SK-N-DZ (cell line): ENCODE results near the gene NOTCH1.

Experiments
- DNase-seq: peaks from one replicate; pipeline ENCODE4 v3.0.0-alpha.2; 2015; ENCODE audit warnings: low spot score

The NOTCH1 gene

DNA sequence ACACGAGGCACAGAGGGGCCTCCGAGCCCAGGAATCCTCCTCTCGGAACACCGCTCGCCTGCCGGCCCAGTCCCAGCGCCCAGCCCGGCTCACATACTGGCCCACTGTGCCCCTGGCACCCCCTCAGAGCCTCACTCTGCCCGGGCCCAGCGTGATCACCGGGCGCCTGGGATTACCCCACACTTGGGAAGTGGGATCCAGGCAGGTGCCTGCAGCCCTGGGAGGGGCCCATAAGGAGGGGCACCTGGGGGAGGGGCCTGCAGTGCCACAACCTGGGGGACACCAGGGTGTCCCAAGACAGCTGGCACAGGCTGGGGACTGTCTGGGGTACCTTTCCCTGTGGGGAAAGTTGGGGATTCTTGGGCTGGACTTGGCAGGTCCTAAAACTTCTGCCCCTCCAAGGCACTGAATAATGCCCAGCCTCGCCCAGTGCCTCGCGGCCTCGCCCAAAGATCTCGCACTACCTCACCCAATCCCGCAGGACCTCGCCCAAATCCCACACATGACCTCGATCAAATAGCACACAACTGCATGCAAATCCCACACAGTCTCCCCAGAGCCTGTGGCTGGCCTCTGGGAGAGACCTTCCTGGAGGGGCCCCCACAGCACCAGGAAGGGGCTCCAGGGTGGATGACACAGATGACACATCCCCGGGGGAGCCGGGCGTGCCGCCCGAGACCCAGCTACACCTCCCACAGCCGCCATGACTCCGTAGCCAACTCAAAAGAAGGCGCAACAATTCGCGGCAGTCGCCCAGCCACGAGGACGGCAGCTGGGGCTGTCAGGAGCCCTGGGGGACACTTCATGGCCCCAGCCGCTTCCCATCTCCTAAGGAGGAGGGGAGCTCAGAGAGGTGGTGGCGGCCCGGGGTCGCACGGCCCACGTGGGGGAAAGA, 13.7 kb downstream of the NOTCH1 start:
- DNase-seq = no peak

DNA sequence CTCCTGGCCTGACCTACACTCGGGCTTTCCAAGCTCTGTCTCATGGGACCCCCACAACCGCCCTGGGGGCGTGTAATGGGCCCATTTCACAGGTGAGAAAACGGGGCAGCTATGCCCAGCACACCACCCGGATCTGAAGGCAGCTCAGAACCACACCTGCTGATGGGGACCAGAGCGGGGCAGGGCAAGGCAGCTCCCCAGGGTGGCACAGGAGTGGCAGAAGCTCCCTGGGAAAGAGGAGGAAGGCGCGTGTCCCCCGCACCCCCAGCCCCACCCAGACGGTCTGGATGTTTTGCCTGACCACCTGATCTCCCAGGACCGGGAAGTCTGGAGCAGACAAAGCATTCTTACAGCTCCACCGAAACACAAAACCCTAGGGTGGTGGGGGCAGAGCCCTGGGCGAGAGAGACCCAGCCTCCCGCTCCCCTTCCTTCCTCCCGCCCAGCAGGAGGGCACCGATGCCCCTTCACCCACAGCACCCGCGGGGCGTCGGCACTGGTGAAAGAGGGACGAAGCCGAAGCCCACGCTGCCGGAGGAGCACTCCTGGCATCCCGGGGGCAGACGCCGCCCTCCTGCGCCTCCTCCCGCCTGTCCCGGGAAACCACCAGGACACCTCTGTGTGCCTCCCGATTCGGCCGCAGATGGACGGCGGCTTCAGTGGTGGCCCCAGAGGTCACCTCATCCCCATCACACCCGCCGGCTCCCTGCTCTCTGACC, 14.5 kb downstream of the NOTCH1 start:
- no peak for DNase-seq

DNA sequence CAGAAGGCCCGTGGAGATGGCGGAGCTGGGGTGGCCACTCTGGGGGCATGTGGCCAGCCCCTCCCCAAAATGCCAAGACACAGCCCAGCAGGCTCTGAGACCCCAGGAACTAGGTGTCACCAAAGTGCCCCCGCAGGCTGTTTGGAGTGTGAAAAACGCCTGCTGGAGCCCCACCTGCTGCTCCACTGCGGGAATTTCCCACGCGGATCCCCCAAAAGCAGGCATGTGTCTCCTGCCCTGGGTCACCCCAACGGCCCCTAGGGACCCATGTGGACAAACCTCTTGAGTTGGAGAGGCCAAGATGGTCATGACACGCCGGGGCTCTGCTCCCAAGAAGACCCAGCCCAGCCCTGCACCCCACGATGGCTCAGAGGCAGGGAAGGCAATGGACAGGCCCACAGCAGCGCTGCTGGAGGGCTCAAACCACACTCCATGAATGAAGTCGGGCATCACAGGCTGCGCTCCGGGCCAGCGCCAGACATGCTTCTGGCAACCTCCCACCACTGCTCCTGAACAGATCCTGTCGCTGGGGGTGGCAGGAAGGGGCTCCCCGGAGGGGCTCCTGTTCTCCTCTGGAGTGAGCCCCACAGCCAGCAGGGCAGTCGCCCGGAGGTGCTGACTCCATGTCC, 15.3 kb downstream of the NOTCH1 start:
- DNase-seq = no peak

DNA sequence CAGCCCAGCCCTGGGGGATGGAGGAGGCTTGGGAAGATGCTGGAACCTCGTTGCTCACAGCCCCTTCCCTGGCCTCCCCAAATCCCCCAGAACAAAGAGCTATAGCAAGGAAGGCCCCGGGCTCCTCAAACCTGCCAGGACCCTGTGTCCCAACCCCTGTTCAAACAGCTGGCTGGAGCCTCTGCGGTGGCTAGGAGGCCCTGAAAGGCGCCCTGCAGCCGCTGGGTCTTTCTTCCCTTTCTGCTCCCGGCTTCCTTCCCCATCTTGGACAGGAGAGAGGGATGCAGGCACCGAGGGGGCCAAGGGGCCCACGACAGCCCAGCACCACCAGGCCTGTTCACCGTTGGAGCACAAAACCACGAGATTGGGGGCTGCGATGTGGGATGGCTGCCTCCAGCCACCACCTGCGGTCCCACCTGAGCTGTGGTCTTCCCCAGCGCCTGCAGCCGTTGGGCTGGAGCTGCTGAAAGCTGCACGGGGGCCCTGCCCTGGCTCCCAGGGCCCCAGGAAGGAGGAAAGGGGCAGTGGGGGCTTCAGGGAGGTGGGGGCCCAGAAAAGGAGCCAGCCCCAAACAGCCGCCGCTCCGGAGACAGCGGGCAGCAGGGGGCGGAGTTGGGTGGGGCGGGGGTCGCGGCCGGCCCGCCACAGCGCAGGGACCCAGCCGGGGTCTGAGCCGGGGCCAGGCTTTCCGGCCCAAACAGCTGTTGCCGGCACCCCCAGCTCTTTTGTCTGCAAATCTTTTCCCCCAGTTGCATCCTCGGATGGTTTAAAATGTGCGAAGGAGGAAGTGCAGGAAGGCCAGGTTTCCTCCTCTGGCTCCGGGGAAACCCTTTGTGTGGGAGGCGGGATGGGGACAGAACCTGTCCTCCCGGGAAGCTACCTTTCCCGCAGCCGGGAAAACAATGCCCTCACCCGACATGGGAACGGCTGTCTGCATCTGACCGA, 16.1 kb downstream of the NOTCH1 start:
- DNase-seq = no peak

DNA sequence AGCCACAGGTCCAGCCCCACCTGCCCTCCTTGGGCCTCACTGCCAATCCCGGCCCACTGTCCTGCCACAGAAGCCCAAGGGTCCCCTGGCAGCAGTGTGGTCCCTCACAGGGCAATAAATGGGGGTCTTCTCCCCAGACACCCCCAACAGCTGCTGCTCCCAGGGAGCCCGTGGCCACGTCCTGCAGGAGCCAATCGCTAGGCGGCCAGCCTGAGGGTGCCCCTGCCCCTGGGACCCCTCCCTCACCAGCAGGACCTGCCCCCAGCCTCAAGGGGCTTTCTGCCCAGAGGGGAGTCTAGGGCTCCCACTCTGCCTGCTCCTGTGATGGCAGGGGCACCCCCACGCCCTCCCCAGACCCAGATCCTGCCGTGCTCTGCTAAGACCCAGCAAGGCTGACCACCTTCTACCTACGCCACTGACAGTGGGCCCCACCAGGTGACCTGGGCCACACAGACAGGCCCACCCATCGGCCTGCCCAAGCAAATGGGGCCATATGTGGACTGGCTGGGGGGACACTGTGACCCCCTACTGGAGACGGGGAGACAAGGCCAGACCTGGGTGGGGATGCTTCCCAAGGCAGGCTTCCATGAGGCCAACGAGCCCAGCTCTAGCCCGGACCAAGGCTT, 17.0 kb downstream of the NOTCH1 start:
- no peak for DNase-seq

DNA sequence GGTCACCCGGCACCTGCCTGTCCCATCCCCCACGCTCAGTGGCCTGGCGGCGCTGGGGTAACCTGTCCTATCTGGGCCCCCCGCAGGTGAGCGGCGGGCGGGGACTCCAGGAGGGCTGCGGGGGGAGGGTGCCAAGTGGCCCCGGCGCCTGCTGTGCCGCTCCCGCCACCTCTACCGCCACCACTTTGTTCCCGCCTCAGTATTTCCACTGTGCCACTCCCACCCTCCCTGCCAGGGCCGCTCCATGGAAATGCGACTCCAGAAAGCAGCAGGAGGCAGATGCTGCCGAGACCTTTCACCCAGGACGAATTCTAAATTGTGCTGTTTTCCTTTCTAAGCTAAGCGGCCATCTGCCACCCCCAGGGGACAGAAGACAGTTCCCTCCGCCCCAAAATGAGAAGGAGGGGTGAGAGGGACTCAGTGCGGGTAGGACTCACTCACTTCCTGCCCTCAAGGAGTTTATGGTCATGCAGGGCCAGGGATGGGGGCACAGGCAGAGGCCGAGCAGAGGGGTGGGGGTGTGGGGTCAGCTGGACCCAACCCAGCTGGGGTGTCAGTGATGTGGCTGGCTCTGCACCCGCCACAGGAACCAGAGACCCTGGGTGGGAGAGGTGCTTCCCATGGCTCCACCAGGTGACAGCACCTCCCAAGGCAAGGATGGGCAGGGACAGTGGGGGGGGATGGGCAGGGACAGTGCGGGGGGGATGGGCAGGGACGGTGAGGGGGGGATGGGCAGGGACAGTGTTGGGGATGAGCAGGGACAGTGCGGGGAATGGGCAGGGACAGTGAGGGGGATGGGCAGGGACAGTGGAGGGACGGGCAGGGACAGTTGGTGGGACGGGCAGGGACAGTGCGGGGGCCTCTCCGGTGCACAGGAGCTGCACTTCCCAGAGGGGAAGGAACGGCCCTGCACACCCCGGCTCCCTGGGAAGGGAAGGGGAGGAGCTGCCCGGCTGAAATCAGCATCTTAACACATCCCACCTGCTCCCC, 17.8 kb downstream of the NOTCH1 start:
- peak; percentile 51 for DNase-seq

DNA sequence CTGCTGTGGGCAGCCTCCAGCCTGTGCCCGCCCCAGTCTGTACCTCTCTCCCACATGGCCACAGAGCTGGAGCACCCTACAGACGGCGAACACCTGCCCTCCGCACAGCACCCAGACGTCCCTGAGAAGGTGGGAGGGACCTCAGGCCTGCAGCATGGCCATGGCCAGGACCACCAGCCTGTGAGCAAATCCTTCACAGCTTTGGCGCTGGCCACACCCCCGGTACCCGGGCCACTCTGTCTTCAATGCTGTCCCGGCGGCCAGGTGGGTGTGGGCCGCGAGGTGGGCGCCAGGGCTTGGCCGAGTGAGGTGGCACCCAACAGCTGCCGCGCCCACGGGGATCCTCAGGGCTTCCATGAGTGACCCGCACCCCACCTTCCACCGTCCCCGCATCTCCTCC, 18.7 kb downstream of the NOTCH1 start:
- DNase-seq = no peak

DNA sequence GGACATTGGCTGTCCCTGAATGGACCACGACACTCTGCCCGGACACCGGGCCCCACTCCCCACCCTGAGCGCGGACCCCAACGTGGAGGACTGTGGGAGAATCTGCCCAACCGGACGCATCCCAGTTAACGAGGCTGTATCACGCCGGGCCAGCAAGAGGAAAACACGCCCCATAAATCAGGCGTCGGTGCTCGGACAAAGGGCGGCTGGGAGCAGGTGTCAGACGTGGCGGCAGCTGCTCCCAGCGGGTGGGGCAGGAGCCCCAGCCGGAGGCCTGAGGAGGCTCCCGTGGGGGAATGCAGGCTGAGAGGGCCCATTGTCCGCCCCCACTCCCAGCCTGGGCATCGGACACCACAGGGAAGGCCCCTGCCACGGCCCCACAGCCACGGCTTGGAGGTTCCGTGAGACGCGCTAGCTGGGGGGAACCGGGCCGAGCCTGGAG, 19.2 kb downstream of the NOTCH1 start:
- DNase-seq = peak; percentile 37

DNA sequence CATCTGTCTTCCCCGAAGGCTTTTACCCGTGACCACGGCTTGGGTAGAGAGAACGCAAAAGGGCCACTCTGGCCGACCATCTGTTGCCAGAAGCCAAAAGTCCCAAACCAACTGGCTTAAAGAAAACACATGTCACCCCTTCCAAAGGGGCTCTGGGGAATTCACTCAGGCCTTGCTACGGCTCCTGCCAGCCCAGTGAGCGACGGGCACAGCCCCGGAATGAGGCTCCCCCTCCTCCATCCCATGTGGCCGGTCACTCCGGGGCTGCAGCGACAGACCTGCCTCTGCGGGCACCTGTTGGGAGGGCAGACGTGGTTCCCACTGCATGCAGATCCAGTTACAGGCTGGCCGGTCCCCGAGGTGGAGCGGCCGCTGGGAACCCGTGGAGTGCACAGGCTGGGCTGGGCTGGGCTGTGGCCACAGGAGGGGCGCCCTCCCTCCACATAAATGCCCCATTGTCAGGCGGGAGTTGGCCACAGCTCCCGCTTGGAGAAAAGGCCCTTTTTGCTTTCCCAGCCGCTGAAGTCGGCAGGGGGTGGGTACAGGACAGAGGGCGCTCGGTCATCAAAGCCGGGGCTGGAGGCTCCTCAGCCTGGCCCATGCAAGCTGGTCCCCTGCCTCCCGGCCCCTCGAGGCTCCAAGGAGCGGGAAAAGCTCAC, 19.9 kb downstream of the NOTCH1 start:
- DNase-seq = no peak

DNA sequence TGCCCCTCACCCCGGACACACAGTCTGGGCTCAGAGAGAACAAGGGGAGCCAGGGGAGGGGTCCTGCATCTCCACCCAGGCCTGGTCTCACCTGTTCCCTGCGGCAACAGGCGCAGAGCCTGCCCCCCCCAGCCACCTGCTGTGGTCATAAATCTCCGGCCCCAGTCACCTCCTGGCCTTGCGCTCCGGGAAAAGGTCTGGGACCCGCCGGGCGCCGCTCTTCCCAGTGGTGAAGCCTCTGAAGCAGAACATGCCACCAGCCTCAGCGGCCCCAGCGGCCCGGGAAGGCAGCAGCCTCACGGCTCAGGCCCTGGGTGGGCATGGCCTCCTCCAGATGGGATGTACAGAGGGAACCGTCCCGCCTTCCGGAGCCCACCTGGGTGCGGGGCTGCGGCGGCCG, 20.6 kb downstream of the NOTCH1 start:
- DNase-seq = no peak

DNA sequence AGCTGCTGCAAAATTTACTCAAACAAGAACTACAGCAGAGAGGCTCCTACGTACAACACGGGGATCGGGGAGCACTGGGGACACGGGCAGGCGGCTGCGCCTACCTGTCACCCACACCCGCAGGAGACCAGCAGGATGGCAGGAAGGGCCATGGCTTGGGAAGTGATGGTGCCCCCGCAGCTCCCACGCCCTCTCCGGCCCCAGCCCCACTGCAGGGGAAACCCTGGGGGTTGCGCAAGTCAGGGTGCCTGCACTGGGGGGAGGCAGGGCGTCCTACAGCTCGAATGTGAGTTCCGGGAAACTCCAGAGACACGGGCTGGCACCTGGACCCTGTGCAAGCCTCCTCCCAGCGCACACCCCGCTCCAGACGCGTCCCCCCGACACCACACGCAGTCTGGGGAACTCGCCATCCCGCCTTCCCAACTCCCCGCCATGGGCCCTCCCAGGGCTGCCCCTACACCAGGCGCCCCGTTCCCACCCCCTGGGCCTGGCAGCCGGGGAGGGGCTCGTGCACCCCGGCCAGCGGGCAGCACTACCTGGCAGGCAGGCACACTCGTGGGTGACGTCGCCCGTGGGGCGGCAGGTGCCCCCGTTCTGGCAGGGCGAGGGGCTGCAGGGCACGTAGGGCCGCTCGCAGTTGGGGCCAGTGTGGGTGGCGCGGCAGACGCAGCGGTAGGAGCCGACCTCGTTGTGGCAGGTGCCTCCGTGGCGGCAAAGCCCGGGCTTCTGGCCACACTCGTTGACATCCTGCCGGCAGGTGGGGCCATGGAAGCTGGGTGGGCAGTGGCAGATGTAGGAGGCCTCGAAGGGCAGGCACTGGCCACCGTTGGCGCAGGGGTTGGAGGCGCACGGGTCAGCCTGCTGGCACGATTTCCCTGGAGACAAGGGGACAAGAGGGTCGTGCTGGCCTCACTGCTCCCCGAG, 23.3 kb downstream of the NOTCH1 start:
- DNase-seq = no peak

DNA sequence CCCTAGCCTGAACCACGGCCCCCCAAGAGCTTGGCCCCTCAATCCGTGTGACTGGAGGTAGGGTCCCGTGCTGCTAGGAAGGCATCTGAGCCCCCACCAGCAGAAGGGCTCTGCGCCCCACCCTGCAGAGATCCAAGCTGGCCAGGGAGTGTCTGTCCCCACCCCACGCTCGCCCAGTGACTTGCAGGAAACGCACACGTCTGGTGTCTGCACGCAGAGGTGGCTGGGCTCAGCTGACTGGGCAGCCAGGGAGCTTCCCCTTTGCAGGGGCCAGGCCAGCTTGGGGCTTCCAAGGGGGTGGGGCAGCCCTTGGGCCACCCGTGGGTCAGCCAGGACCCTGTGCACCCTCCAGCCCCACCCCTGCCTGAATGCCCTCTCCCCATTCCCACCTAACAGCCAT, 24.3 kb downstream of the NOTCH1 start:
- no peak for DNase-seq

DNA sequence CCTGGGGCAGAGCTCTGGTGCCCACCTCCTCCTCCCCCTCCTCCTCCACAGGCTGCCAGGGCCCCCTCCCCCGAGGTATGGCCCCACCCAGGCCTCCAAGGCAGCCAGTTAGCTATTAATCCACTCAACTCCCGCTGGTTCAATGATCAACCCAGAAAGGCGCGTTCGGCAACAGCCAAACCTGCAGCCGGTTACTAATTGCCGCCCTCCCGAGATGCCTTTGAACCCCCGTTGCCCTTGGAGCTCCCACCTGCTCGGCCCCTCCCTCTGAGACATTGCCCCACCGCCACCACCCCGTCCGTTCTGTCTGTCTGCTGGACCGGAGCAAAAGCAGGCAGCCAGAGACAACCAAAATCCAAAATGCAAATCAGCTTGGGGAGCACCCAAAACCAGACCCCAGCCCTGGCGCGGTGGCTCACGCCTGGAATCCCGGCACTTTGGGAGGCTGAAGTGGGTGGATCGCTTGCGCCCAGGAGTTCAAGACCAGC, 25.8 kb downstream of the NOTCH1 start:
- DNase-seq = no peak

DNA sequence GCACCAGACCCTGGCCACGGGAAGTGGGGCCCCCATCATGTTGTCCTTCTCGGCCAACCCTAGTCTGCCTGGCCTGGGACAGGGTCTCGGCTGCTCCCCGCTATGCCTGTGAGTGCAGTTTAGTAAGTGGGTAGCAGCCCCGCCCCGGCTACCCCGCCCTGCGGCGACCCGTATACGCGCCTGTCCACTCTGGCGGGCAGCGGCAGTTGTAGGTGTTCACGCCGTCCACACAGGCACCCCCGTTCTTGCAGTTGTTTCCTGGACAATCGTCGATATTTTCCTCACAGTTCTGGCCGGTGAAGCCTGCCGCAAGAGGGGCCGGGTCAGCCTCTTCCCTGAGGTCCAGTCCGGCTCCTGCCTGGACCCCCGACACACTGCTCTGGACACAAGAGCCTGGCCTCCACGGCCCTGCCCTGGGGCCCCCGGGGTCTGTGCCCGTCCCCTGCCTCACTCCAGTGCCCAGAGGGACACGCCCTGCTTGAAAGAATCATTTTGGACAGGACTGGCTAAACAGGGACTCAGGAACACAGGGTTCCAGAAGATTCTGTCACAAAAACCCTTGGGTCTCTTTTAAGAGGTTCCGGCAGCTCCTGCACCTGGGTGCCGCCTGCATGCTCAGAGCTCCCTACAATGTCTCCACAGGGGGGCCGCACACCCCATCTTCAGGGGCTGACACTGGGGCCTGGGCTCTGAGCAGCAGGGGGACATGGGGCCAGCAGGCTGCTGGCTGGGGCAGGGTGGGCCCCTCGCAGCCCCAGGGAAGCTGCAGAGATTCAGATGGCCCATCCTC, 26.4 kb downstream of the NOTCH1 start:
- DNase-seq = no peak

DNA sequence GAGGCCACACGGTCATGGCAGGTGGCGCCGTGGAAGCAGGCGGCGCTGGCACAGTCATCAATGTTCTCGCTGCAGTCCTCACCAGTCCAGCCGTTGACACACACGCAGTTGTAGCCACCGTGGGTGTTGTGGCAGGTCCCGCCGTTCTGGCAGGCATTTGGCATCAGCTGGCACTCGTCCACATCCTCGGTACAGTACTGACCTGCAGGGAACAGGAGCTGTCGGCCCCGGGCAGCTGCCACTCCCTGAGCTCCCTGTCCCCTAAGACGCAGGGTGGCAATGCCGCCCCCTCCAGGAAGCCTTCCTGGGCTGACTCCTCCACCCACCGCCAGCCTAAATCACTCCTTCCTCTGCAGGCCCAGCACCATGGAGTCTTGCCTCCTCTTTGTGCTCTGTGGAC, 27.2 kb downstream of the NOTCH1 start:
- no peak for DNase-seq

DNA sequence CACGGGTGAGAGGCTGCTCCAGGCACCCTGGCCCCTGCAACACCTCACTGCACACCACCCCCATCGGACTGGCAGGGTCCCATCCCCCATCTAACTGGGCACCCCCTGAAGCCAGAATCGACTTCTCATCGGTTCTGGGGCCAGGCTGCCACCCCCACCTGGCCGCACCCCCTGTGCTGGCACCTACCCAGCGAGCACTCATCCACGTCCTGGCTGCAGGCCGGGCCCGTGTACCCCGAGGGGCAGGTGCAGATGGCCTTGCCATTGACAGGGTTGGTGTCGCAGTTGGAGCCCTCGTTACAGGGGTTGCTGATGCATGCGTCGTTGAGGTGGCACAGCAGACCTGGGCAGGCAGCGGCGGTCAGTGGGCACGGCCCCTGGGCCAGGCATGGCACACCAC, 27.9 kb downstream of the NOTCH1 start:
- no peak for DNase-seq
